ENCODE results near the gene EIF4G3.

GRCh38 chr1:20962576-20963258, 214.0 kb downstream of the EIF4G3 start:
- TF ChIP-seq CTCF (optimal IDR thresholded peaks at IDR 0.05 in 1 of 3, IDR thresholded peaks at IDR 0.05 in 1 of 3, conservative IDR thresholded peaks at IDR 0.05 in 1 of 3; ENCODE audit: extremely low read depth in 1 of 3, insufficient read depth in 2 of 3, low read length in 3 of 3) (no peak), EZH2 (IDR thresholded peaks at IDR 0.05; ENCODE audit: low read length) (no peak)
